ENCODE data around the gene CERK.

DNA sequence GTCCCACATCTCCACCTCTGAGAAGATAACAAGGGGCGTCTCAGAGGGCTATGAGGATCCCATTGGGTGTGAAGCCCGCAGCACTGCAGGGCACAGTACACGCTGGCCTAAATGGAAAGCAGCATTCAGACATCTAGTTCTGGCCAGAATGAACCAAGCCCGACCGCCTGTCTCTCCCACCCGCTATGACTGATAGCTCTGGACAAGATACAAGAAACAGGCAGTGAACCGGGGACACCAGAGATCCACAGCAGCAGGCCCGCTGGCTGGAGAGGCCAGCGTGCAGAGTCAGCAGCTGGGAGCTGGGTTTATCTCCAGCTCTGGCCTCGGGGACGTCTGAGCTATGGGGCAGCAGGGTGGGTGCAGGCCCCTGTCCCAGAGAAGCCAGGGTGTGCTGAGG lies 9.6 kb downstream of the CERK start:
- TF ChIP-seq POLR2AphosphoS5 (IDR thresholded peaks at IDR 0.05; ENCODE audit: borderline replicate concordance, low read depth, low read length), result no peak
- TF ChIP-seq EZH2 (IDR thresholded peaks at IDR 0.05), result no peak
- no peak for TF ChIP-seq FOXP2 (optimal IDR thresholded peaks at IDR 0.05; ENCODE audit: control extremely low read depth, extremely low read length, insufficient read depth)

Measured in SK-N-MC (cell line).